ENCODE results near the gene ADCY2.

The ADCY2 gene

GRCh38 chr5:7657153-7657552 lies 261.2 kb downstream of the ADCY2 start:
- in situ Hi-C loops (cut with MboI; ENCODE audit: low sequenced_read_pairs) = no loop called here

- in situ Hi-C loops (cut with MboI; ENCODE audit: low sequenced_read_pairs) = no loop called here
Measured at GRCh38 chr5:7659420-7659819, 263.5 kb downstream of the ADCY2 start.

- in situ Hi-C loops (cut with MboI; ENCODE audit: low sequenced_read_pairs) = no loop called here
Measured at GRCh38 chr5:7662289-7662688, 266.4 kb downstream of the ADCY2 start.

GRCh38 chr5:7663808-7664207 lies 267.9 kb downstream of the ADCY2 start:
- in situ Hi-C loops (cut with MboI; ENCODE audit: low sequenced_read_pairs) = no loop called here

GRCh38 chr5:7664208-7664607 lies 268.3 kb downstream of the ADCY2 start:
- in situ Hi-C loops (cut with MboI; ENCODE audit: low sequenced_read_pairs) = no loop called here

GRCh38 chr5:7667216-7667767 lies 271.4 kb downstream of the ADCY2 start:
- in situ Hi-C loops (cut with MboI; ENCODE audit: low sequenced_read_pairs) = no loop called here

- in situ Hi-C loops (cut with MboI; ENCODE audit: low sequenced_read_pairs) = no loop called here
Measured at GRCh38 chr5:7668161-7668560, 272.2 kb downstream of the ADCY2 start.

- in situ Hi-C loops (cut with MboI; ENCODE audit: low sequenced_read_pairs) = no loop called here
Measured at GRCh38 chr5:7668627-7669026, 272.7 kb downstream of the ADCY2 start.

- in situ Hi-C loops (cut with MboI; ENCODE audit: low sequenced_read_pairs) = no loop called here
Measured at GRCh38 chr5:7671381-7671993, 275.5 kb downstream of the ADCY2 start.

- in situ Hi-C loops (cut with MboI; ENCODE audit: low sequenced_read_pairs) = no loop called here
Measured at GRCh38 chr5:7673658-7674057, 277.7 kb downstream of the ADCY2 start.

GRCh38 chr5:7676455-7676854 lies 280.5 kb downstream of the ADCY2 start:
- in situ Hi-C loops (cut with MboI; ENCODE audit: low sequenced_read_pairs) = no loop called here

GRCh38 chr5:7678030-7678429 lies 282.1 kb downstream of the ADCY2 start:
- in situ Hi-C loops (cut with MboI; ENCODE audit: low sequenced_read_pairs) = no loop called here

GRCh38 chr5:7679663-7680062 lies 283.7 kb downstream of the ADCY2 start:
- in situ Hi-C loops (cut with MboI; ENCODE audit: low sequenced_read_pairs) = no loop called here

- in situ Hi-C loops (cut with MboI; ENCODE audit: low sequenced_read_pairs) = no loop called here
Measured at GRCh38 chr5:7680260-7680659, 284.3 kb downstream of the ADCY2 start.

- in situ Hi-C loops (cut with MboI; ENCODE audit: low sequenced_read_pairs) = no loop called here
Measured at GRCh38 chr5:7682379-7682778, 286.4 kb downstream of the ADCY2 start.

GRCh38 chr5:7683753-7684152 lies 287.8 kb downstream of the ADCY2 start:
- in situ Hi-C loops (cut with MboI; ENCODE audit: low sequenced_read_pairs) = no loop called here

- in situ Hi-C loops (cut with MboI; ENCODE audit: low sequenced_read_pairs) = no loop called here
Measured at GRCh38 chr5:7684826-7685225, 288.9 kb downstream of the ADCY2 start.

- in situ Hi-C loops (cut with MboI; ENCODE audit: low sequenced_read_pairs) = no loop called here
Measured at GRCh38 chr5:7686794-7687193, 290.9 kb downstream of the ADCY2 start.

- in situ Hi-C loops (cut with MboI; ENCODE audit: low sequenced_read_pairs) = no loop called here
Measured at GRCh38 chr5:7690557-7690956, 294.6 kb downstream of the ADCY2 start.

GRCh38 chr5:7705261-7705660 lies 309.3 kb downstream of the ADCY2 start:
- in situ Hi-C loops (cut with MboI; ENCODE audit: low sequenced_read_pairs) = no loop called here

GRCh38 chr5:7705736-7706135 lies 309.8 kb downstream of the ADCY2 start:
- in situ Hi-C loops (cut with MboI; ENCODE audit: low sequenced_read_pairs) = no loop called here

GRCh38 chr5:7706256-7706655 lies 310.3 kb downstream of the ADCY2 start:
- in situ Hi-C loops (cut with MboI; ENCODE audit: low sequenced_read_pairs) = no loop called here

- in situ Hi-C loops (cut with MboI; ENCODE audit: low sequenced_read_pairs) = no loop called here
Measured at GRCh38 chr5:7714119-7714518, 318.2 kb downstream of the ADCY2 start.
